RWPE2 (cell line): Measurements from ENCODE around the gene PTGIR.
A peak's percentile ranks its signal among the peaks of the same experiment; 100 is the strongest.

ENCODE experiments used
- ATAC-seq: fragments of 200-7000 bp; cut with Tn5 transposase; 3 replicates; pipeline ENCODE4 v1.9.1; 2021; ENCODE audit warnings: low read depth
- DNase-seq: peaks from one replicate; pipeline ENCODE4 v3.0.0-alpha.2; 2020; ENCODE audit warnings: low spot score
- H3K27ac ChIP-seq: fragments of 450-650 bp; 2 replicates; pipeline ENCODE4 v1.5.1; 2017; ENCODE audit warnings: mild to moderate bottlenecking; ENCODE audit not compliant: poor library complexity, severe bottlenecking
- H3K27me3 ChIP-seq: fragments of 250-450 bp; sonication (Bioruptor Pico); 2 replicates; pipeline ENCODE4 v1.5.1; 2021; ENCODE audit warnings: mild to moderate bottlenecking, moderate library complexity; ENCODE audit not compliant: insufficient read depth, poor library complexity, severe bottlenecking
- H3K36me3 ChIP-seq: fragments of 250-450 bp; sonication (Bioruptor Pico); 2 replicates; pipeline ENCODE4 v1.5.1; 2020; ENCODE audit warnings: low read depth, mild to moderate bottlenecking, moderate library complexity
- H3K4me1 ChIP-seq: fragments of 250-450 bp; sonication (Bioruptor Pico); 2 replicates; pipeline ENCODE4 v1.5.1; 2021; ENCODE audit warnings: mild to moderate bottlenecking, moderate library complexity; ENCODE audit not compliant: insufficient read depth, poor library complexity, severe bottlenecking
- H3K4me3 ChIP-seq: fragments of 250-450 bp; sonication (Bioruptor Pico); 2 replicates; pipeline ENCODE4 v1.5.1; 2021; ENCODE audit warnings: mild to moderate bottlenecking, moderate library complexity; ENCODE audit not compliant: severe bottlenecking
- H3K9me3 ChIP-seq: fragments of 250-450 bp; sonication (Bioruptor Pico); 2 replicates; pipeline ENCODE4 v1.5.1; 2021; ENCODE audit warnings: mild to moderate bottlenecking, moderate library complexity; ENCODE audit not compliant: severe bottlenecking
- CTCF ChIP-seq: fragments of 450-650 bp; IDR thresholded peaks from one replicate; pipeline ENCODE4 v1.5.1; 2017; ENCODE audit warnings: mild to moderate bottlenecking, moderate library complexity; ENCODE audit not compliant: poor library complexity, severe bottlenecking

The PTGIR gene

GRCh38 chr19:46585539-46585938 lies 39.4 kb downstream of the PTGIR start:
- ATAC-seq (no peak), DNase-seq (no peak)
- no peaks in the 10 kb centered on the region for H3K9me3 ChIP-seq
- TF ChIP-seq CTCF: no peak
- H3K4me1 ChIP-seq: no peaks in the 10 kb centered on the region
- no peaks in the 10 kb centered on the region for H3K36me3 ChIP-seq
- H3K27ac ChIP-seq: no peak overlapping the region
- H3K27me3 ChIP-seq: no peaks in the 10 kb centered on the region
- H3K4me3 ChIP-seq: no peak overlapping the region

- Histone ChIP-seq H3K4me3 (no peak overlapping the region), H3K9me3 (no peaks in the 10 kb centered on the region), H3K4me1 (no peaks in the 10 kb centered on the region), H3K27me3 (no peaks in the 10 kb centered on the region), H3K36me3 (no peaks in the 10 kb centered on the region), H3K27ac (no peak overlapping the region)
- no peak for TF ChIP-seq CTCF
- ATAC-seq (no peak), DNase-seq (no peak)
Measured at GRCh38 chr19:46580247-46580646, 44.6 kb downstream of the PTGIR start.

- no peak overlapping the region for H3K27ac ChIP-seq
- ATAC-seq (no peak), DNase-seq (no peak)
- peak; percentile 31 for TF ChIP-seq CTCF
- H3K36me3 ChIP-seq: no peaks in the 10 kb centered on the region
- no peaks in the 10 kb centered on the region for H3K4me1 ChIP-seq
- H3K9me3 ChIP-seq: no peaks in the 10 kb centered on the region
- no peaks in the 10 kb centered on the region for H3K27me3 ChIP-seq
- H3K4me3 ChIP-seq: no peak overlapping the region
Measured at GRCh38 chr19:46579361-46579879, 45.5 kb downstream of the PTGIR start.

- no peaks in the 10 kb centered on the region for H3K36me3 ChIP-seq
- no peak overlapping the region for H3K27ac ChIP-seq
- no peaks in the 10 kb centered on the region for H3K9me3 ChIP-seq
- H3K4me1 ChIP-seq: no peaks in the 10 kb centered on the region
- no peak for TF ChIP-seq CTCF
- ATAC-seq (no peak), DNase-seq (no peak)
- no peaks in the 10 kb centered on the region for H3K27me3 ChIP-seq
- H3K4me3 ChIP-seq: no peak overlapping the region
Measured at GRCh38 chr19:46578450-46578849, 46.4 kb downstream of the PTGIR start.

- DNase-seq (no peak), ATAC-seq (no peak)
Measured at GRCh38 chr19:46574533-46574932, 50.4 kb downstream of the PTGIR start.

More at GRCh38 chr19:46574533-46574932, 50.4 kb downstream of the PTGIR start:
- Histone ChIP-seq H3K9me3 (no peaks in the 10 kb centered on the region), H3K4me3 (no peak overlapping the region), H3K36me3 (no peaks in the 10 kb centered on the region), H3K27me3 (no peaks in the 10 kb centered on the region), H3K4me1 (no peaks in the 10 kb centered on the region), H3K27ac (no peak overlapping the region)
- TF ChIP-seq CTCF: no peak
